Mucosa of stomach (tissue), 1 donor: ENCODE measurements around the gene ATP1A1.

Source experiments
- H3K27me3 ChIP-seq: one replicate; pipeline ENCODE4 v1.7.0; 2013; ENCODE audit warnings: mild to moderate bottlenecking, low read length; ENCODE audit not compliant: control insufficient read depth, insufficient read depth
- H3K36me3 ChIP-seq: one replicate; pipeline ENCODE4 v1.7.0; 2013; ENCODE audit warnings: low read length; ENCODE audit not compliant: control insufficient read depth, insufficient read depth
- H3K4me1 ChIP-seq: one replicate; pipeline ENCODE4 v1.7.0; 2013; ENCODE audit warnings: mild to moderate bottlenecking, low read length; ENCODE audit not compliant: control insufficient read depth, insufficient read depth
- H3K4me3 ChIP-seq: one replicate; pipeline ENCODE4 v1.7.0; 2013; ENCODE audit warnings: low read length
- H3K9ac ChIP-seq: one replicate; pipeline ENCODE4 v1.7.0; 2013; ENCODE audit warnings: mild to moderate bottlenecking, low read length, moderate library complexity
- H3K9me3 ChIP-seq: one replicate; pipeline ENCODE4 v1.7.0; 2013; ENCODE audit warnings: mild to moderate bottlenecking, low read length, moderate library complexity; ENCODE audit not compliant: control insufficient read depth
- donor health status: Pancreatic carcinoma.

Gene ATP1A1

DNA sequence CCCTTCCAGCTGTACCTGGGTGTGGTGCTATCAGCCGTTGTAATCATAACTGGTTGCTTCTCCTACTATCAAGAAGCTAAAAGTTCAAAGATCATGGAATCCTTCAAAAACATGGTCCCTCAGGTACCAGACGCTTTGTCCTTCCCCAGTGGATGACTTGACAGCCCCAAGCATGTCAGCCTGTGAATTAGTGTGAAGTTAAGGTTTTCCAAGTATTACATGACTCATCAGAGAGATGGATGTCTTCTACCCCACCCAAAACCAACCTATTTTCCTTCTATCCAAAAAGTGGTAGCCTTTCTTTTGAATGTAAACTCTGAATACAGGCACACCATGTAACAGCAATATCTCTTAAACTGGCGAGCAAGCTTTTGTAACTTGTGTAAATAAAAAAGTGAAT, 15.1 kb downstream of the ATP1A1 start:
- no peak overlapping the region for H3K9ac ChIP-seq
- peaks cover 46% of the 10 kb centered on the region for H3K4me1 ChIP-seq
- H3K4me3 ChIP-seq = no peak overlapping the region
- no peaks in the 10 kb centered on the region for H3K9me3 ChIP-seq
- H3K36me3 ChIP-seq = peaks cover 24% of the 10 kb centered on the region
- no peaks in the 10 kb centered on the region for H3K27me3 ChIP-seq

- Histone ChIP-seq H3K36me3 (peaks cover 24% of the 10 kb centered on the region), H3K9me3 (no peaks in the 10 kb centered on the region), H3K4me1 (peaks cover 45% of the 10 kb centered on the region), H3K27me3 (no peaks in the 10 kb centered on the region), H3K4me3 (no peak overlapping the region), H3K9ac (no peak overlapping the region)
These were observed 16.0 kb downstream of the ATP1A1 start for GRCh38 chr1:116389013-116389412.

GRCh38 chr1:116389686-116390085, 16.6 kb downstream of the ATP1A1 start:
- Histone ChIP-seq H3K27me3 (no peaks in the 10 kb centered on the region), H3K9me3 (no peaks in the 10 kb centered on the region), H3K36me3 (peaks cover 24% of the 10 kb centered on the region), H3K9ac (no peak overlapping the region), H3K4me3 (no peak overlapping the region), H3K4me1 (peaks cover 48% of the 10 kb centered on the region)

GRCh38 chr1:116390195-116390594, 17.2 kb downstream of the ATP1A1 start:
- no peak overlapping the region for H3K9ac ChIP-seq
- H3K4me3 ChIP-seq = no peak overlapping the region
- H3K4me1 ChIP-seq = peaks cover 49% of the 10 kb centered on the region
- H3K36me3 ChIP-seq = peaks cover 24% of the 10 kb centered on the region
- H3K9me3 ChIP-seq = no peaks in the 10 kb centered on the region
- H3K27me3 ChIP-seq = no peaks in the 10 kb centered on the region

GRCh38 chr1:116391185-116391584, 18.1 kb downstream of the ATP1A1 start:
- Histone ChIP-seq H3K9me3 (no peaks in the 10 kb centered on the region), H3K36me3 (peaks cover 24% of the 10 kb centered on the region), H3K4me3 (no peak overlapping the region), H3K9ac (no peak overlapping the region), H3K27me3 (no peaks in the 10 kb centered on the region), H3K4me1 (peaks cover 49% of the 10 kb centered on the region)

DNA sequence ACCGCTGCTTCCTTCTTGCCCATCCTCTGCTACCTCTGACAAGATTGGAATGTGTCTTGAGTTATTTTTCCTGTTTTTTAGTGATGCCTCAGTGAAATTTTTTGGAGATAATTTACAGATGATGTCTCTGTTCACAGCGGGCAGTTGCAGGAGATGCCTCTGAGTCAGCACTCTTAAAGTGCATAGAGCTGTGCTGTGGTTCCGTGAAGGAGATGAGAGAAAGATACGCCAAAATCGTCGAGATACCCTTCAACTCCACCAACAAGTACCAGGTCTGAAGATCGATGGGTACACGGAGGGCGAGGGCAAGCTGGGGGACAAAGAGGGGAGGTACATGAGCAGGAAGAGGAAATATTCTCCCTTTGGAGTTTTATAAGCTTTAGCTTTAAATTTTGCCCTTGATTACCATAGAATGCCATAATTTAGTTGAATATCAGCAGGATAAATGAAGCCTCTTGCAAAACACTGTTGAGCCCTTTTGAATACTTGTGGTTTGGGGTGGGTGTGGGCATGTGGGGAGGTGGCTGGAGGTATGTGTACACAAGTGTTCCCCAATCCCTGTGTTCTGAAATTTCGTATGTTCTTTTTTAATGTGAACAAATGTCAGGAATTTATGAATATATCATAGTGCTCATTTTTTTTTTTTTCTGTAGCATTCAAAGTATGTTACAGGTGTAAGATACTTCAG, 19.8 kb downstream of the ATP1A1 start:
- Histone ChIP-seq H3K4me3 (no peak overlapping the region), H3K36me3 (peaks cover 30% of the 10 kb centered on the region), H3K9me3 (no peaks in the 10 kb centered on the region), H3K27me3 (no peaks in the 10 kb centered on the region), H3K4me1 (peaks cover 49% of the 10 kb centered on the region), H3K9ac (no peak overlapping the region)

DNA sequence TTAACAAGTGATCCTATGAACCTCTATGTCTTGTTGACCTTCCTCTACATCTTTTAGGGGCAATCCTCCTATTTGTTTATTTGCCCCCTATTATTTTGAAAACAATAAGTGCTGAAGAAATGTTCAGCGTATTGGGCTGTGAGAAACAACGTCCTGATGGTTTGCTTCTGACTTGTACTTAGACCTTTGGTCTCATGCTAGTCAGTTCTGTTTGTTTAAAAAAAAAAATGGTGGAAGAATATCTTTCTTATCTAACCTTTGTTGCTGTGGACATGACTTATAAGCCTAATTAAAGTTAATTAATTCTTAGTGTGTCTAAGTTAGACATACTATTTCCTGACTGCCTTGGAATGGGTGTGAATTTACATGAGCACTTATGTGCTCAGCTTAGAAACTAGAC, 20.7 kb downstream of the ATP1A1 start:
- H3K9me3 ChIP-seq = no peaks in the 10 kb centered on the region
- no peak overlapping the region for H3K9ac ChIP-seq
- H3K27me3 ChIP-seq = no peaks in the 10 kb centered on the region
- H3K4me3 ChIP-seq = no peak overlapping the region
- peaks cover 45% of the 10 kb centered on the region for H3K4me1 ChIP-seq
- peaks cover 37% of the 10 kb centered on the region for H3K36me3 ChIP-seq

- H3K4me1 ChIP-seq = peaks cover 40% of the 10 kb centered on the region
- no peak overlapping the region for H3K4me3 ChIP-seq
- peaks cover 40% of the 10 kb centered on the region for H3K36me3 ChIP-seq
- H3K9me3 ChIP-seq = no peaks in the 10 kb centered on the region
- no peaks in the 10 kb centered on the region for H3K27me3 ChIP-seq
- H3K9ac ChIP-seq = no peak overlapping the region
These were observed 21.2 kb downstream of the ATP1A1 start for GRCh38 chr1:116394270-116394669.

DNA sequence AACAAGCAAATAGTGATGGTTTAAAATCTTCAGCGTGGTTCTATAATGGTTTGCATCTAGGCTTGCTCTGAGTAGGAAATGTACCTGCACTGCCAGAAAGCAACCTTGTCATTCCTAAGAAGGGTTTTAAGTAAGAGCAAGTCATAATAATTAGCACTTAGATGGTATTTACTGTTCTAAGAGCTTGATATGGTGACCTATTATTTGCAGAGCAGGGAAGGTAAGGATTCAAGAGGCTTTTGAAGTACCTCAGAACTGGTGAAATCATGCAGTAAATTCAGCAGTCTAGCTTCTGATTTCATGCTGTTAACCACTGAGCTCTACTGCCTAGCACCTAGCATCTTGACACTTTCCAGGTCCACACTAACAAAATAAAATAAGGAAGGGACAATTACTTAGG, 23.7 kb downstream of the ATP1A1 start:
- H3K4me1 ChIP-seq = peaks cover 25% of the 10 kb centered on the region
- H3K9ac ChIP-seq = no peak overlapping the region
- peaks cover 48% of the 10 kb centered on the region for H3K36me3 ChIP-seq
- H3K9me3 ChIP-seq = no peaks in the 10 kb centered on the region
- H3K4me3 ChIP-seq = no peak overlapping the region
- H3K27me3 ChIP-seq = no peaks in the 10 kb centered on the region

GRCh38 chr1:116397728-116398127, 24.7 kb downstream of the ATP1A1 start:
- H3K9ac ChIP-seq = no peak overlapping the region
- no peak overlapping the region for H3K4me3 ChIP-seq
- no peaks in the 10 kb centered on the region for H3K9me3 ChIP-seq
- peaks cover 16% of the 10 kb centered on the region for H3K4me1 ChIP-seq
- peaks cover 43% of the 10 kb centered on the region for H3K36me3 ChIP-seq
- H3K27me3 ChIP-seq = no peaks in the 10 kb centered on the region

DNA sequence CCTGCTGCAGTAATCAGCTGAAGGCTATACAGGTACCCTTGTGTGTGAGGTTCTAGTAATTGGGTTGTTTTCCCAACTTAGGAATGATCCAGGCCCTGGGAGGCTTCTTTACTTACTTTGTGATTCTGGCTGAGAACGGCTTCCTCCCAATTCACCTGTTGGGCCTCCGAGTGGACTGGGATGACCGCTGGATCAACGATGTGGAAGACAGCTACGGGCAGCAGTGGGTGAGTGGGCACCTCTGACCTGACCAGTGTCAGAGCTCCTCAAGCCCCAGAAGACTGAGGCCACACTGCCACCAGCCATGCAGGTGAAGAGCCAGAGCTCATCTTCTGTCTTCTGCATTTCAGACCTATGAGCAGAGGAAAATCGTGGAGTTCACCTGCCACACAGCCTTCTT, 27.7 kb downstream of the ATP1A1 start:
- Histone ChIP-seq H3K4me3 (no peak overlapping the region), H3K9ac (no peak overlapping the region), H3K36me3 (peaks cover 49% of the 10 kb centered on the region), H3K4me1 (no peaks in the 10 kb centered on the region), H3K9me3 (no peaks in the 10 kb centered on the region), H3K27me3 (no peaks in the 10 kb centered on the region)

DNA sequence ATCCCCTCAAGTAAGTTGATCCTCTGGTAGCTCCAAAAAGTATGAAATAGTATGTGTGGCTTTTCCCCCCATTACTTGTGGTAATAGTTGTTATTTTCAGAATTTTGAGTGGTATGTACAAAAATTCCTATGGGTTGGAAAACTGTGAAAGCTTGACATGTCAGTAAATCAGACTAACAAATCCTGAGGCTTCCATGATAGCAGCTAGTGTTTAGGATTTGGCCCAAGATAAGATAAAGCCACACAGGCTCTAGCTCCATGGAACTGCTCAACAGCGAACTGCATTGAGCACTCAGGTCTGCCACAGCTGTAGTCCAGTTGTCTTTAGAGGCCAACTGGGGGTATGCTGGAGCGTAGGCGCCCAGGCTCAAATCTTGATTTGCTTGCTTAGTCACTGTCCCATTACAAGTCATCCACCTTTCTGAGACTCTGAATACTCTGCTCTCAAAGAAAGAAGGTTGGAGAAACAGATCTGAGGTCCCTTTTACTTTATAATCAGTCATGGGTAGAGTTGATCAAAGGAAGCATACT, 28.7 kb downstream of the ATP1A1 start:
- Histone ChIP-seq H3K4me3 (no peak overlapping the region), H3K36me3 (peaks cover 47% of the 10 kb centered on the region), H3K9ac (no peak overlapping the region), H3K4me1 (no peaks in the 10 kb centered on the region), H3K27me3 (no peaks in the 10 kb centered on the region), H3K9me3 (no peaks in the 10 kb centered on the region)

GRCh38 chr1:116402333-116402732, 29.3 kb downstream of the ATP1A1 start:
- H3K9ac ChIP-seq = no peak overlapping the region
- H3K4me3 ChIP-seq = no peak overlapping the region
- H3K4me1 ChIP-seq = no peaks in the 10 kb centered on the region
- H3K9me3 ChIP-seq = no peaks in the 10 kb centered on the region
- peaks cover 44% of the 10 kb centered on the region for H3K36me3 ChIP-seq
- H3K27me3 ChIP-seq = no peaks in the 10 kb centered on the region
